ENCODE measurements around the gene TMEM161A. TPM values are rescaled to one million over a fixed set of nuclear protein-coding genes. Genes with fewer than 3 reads are reported as not detected.
"Not testable (repeated sequence)": the region's sequence is repeated elsewhere in the genome, so short reads cannot be mapped to it uniquely, and the experiment has no call there.

Gene TMEM161A
- total RNA-seq, 1 experiment from 2014 or later, result 60.2 TPM

- in situ Hi-C loops (cut with HindIII; ENCODE audit: low sequenced_read_pairs), result no loop called here
- DNase-seq (ENCODE audit: low spot score), result no peak
Observed at GRCh38 chr19:19133985-19134384, 4.3 kb downstream of the TMEM161A start.

DNA sequence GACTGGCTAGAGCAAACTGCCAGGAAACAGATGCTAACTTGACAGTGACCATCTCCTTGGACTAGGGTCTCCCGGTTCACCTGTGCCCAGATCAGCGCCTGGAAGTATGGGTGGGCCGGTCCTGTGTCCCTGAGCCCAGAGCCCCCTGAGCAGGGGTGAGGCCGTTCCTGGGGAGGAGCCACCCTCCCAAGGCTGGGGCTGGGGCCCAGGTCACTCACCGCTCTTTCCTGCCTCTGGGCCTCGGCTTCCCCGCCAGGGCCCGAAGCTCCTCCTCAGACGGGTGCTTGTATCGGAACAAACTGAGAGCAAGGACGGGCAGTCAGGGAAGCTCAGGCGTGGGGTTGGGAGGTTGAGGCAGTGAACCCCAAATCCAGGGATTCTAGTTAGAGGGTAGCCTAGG, 5.4 kb downstream of the TMEM161A start:
- in situ Hi-C loops (cut with HindIII; ENCODE audit: low sequenced_read_pairs), result no loop called here
- no peak for DNase-seq (ENCODE audit: low spot score)

DNA sequence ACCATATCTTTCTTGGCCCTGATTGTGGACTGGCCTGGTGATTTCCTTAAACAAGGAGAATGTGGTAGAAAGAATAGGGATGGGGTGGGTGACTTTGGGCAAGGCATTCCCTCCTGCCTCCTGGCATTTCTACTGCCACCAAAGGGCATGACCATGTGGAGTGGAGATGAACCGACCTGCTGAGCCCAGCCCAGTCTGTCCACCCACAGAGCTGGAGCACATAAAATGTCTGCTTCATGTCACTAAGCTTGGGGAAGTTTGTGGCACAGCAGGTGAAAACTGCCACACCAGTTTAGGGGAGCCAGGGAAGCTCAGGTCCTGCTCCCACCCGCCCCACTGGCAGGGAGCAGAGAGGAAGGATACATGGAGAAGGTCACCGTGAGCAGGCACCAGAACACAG, 6.3 kb downstream of the TMEM161A start:
- in situ Hi-C loops (cut with HindIII; ENCODE audit: low sequenced_read_pairs), result no loop called here

DNA sequence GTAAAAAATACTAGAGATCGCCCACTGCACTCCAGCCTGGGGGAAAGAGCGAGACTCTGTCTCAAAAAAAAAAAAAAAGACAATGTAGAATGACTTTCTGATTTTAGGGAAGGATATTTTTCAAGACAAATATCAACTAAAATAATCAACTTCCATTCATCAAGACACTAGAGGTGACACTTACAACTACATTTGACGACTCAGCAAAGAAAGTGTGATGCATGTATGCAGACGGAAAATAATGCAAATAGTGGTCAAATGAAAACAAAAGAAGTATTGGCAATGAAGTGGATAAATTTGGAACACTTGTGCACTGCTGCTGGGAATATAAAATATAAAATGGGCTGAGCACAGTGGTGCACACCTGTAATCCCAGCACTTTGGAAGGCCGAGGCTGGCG, 12.2 kb downstream of the TMEM161A start:
- in situ Hi-C loops (cut with HindIII; ENCODE audit: low sequenced_read_pairs), result no loop called here
- DNase-seq (ENCODE audit: low spot score), result no peak

More for the DNA sequence above, 6.3 kb downstream of the TMEM161A start:
- DNase-seq (ENCODE audit: low spot score), result no peak

DNA sequence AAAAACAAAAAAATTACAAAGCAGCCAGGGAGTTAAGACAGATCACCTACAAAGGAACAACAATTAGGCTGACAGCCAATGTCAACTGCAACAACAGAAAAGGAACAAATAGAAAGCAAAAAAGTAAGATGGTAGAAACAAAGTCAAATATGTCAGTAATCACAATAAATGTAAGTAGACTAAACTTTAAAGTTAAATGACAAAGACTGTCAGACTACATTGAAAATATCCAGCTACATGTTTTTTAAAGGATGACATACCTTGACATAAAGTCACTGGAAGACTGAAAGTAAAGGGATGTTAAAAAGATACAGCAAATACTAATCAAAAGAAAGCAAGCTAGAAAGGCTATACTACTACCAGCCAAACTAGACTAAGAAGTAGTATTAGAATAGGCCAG, 14.9 kb downstream of the TMEM161A start:
- in situ Hi-C loops (cut with HindIII; ENCODE audit: low sequenced_read_pairs), result no loop called here
- no peak for DNase-seq (ENCODE audit: low spot score)

GRCh38 chr19:19122902-19123301, 15.4 kb downstream of the TMEM161A start:
- in situ Hi-C loops (cut with HindIII; ENCODE audit: low sequenced_read_pairs), result no loop called here
- no peak for DNase-seq (ENCODE audit: low spot score)

GRCh38 chr19:19121371-19121770, 16.9 kb downstream of the TMEM161A start:
- in situ Hi-C loops (cut with HindIII; ENCODE audit: low sequenced_read_pairs), result no loop called here
- no peak for DNase-seq (ENCODE audit: low spot score)

- in situ Hi-C loops (cut with HindIII; ENCODE audit: low sequenced_read_pairs), result no loop called here
- DNase-seq (ENCODE audit: low spot score), result no peak
Observed at GRCh38 chr19:19120308-19121231, 17.7 kb downstream of the TMEM161A start.

- no peak for DNase-seq (ENCODE audit: low spot score)
- in situ Hi-C loops (cut with HindIII; ENCODE audit: low sequenced_read_pairs), result no loop called here
Observed at GRCh38 chr19:19119325-19120237, 18.7 kb downstream of the TMEM161A start.

GRCh38 chr19:19115954-19116353, 22.3 kb downstream of the TMEM161A start:
- in situ Hi-C loops (cut with HindIII; ENCODE audit: low sequenced_read_pairs), result no loop called here
- no peak for DNase-seq (ENCODE audit: low spot score)

DNA sequence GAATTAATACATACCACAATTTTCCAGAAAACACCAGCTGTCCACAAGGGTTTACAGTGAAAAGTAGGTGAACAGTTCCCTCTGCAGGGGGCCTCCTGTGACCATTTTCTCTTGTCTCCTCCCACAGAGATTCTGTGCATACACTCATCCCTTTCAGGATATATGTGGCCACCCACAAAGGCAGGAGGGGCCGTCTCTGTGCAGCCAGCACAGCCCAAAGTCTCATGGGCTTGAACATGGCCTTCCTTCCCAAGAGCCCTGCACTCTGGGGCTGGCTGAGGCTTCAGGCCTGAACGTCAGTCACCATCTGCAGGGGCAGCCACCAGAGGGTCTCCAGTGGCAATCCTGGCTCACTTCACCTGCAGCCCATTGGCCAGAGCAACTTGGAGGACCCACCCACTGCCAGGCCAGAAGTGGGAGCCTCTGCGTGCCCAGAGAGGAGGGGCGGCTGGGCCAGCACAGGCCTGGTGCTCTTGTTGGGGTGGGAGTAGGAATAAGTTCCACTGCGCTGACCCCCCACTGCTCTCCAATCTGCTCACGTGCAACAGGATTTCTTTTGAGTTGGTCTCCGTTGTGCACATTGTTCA, 25.1 kb downstream of the TMEM161A start:
- in situ Hi-C loops (cut with HindIII; ENCODE audit: low sequenced_read_pairs), result no loop called here
- DNase-seq (ENCODE audit: low spot score), result peak; percentile 17

GRCh38 chr19:19111967-19112580, 26.2 kb downstream of the TMEM161A start:
- DNase-seq (ENCODE audit: low spot score), result no peak
- in situ Hi-C loops (cut with HindIII; ENCODE audit: low sequenced_read_pairs), result no loop called here

GRCh38 chr19:19111136-19111835, 27.0 kb downstream of the TMEM161A start:
- no peak for DNase-seq (ENCODE audit: low spot score)
- in situ Hi-C loops (cut with HindIII; ENCODE audit: low sequenced_read_pairs), result no loop called here

DNA sequence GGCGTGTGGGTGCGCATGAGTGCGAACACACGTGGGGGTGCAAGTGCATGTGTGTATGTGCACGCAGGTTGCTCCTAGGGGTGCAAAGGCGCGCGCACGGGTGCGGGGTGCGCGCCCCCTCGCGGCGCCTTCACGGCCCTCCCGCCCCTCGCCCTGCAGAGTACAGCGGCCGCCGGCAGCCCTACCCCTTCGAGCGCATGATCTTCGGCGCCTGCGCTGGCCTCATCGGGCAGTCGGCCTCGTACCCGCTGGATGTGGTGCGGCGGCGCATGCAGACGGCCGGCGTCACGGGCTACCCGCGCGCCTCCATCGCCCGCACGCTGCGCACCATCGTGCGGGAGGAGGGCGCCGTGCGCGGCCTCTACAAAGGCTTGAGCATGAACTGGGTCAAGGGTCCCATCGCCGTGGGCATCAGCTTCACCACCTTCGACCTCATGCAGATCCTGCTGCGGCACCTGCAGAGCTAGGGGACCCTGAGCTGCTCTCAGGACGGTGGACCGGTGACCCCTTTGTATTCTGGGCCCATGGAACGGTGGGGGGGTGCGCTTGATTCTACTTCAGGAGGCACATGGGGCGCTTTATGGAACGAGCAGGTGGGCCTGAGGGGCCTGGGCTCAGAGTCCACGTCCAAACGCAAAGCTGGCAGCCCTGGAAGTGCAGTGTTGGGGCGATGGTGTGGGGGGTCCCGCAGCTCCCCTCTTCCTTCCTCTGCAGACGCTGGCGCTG, 27.7 kb downstream of the TMEM161A start:
- in situ Hi-C loops (cut with HindIII; ENCODE audit: low sequenced_read_pairs), result no loop called here

DNA sequence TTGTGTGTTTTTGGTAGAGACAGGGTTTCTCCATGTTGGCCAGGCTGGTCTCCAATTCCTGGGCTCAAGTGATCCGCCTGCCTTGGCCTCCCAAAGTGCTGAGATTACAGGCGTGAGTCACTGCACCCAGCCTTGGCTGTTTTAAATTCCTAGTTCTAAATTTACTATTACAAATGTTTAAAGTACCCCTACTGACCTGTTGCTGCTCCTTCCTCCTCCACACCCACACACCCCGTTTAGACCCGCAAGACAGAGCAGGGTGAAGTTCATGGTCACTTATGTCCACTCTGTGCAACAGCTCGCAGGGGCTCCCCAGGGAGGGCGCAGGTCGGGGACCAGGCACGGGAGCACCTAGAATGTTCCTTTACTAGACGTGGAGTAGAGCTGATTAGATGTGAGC, 28.7 kb downstream of the TMEM161A start:
- in situ Hi-C loops (cut with HindIII; ENCODE audit: low sequenced_read_pairs), result no loop called here

More for the DNA sequence above, 27.7 kb downstream of the TMEM161A start:
- DNase-seq (ENCODE audit: low spot score), result peak; percentile 41

DNA sequence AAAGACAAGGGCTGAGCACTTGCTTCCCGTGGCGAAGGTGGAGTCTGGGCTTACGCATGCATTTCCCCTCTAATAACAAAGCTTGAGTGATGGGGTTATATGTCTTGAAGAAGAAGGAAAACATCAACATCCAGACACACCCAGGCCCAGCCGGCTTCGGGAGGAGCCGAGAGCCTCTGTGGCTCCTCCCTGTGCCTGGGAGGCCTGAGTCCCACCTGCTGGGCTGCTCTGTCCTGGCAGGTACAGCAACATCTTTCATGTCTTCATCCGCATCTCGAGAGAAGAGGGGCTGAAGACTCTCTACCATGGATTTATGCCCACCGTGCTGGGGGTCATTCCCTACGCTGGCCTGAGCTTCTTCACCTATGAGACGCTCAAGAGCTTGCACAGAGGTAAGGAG, 30.6 kb downstream of the TMEM161A start:
- no peak for DNase-seq (ENCODE audit: low spot score)
- in situ Hi-C loops (cut with HindIII; ENCODE audit: low sequenced_read_pairs), result no loop called here

More for the DNA sequence above, 28.7 kb downstream of the TMEM161A start:
- DNase-seq (ENCODE audit: low spot score), result no peak

DNA sequence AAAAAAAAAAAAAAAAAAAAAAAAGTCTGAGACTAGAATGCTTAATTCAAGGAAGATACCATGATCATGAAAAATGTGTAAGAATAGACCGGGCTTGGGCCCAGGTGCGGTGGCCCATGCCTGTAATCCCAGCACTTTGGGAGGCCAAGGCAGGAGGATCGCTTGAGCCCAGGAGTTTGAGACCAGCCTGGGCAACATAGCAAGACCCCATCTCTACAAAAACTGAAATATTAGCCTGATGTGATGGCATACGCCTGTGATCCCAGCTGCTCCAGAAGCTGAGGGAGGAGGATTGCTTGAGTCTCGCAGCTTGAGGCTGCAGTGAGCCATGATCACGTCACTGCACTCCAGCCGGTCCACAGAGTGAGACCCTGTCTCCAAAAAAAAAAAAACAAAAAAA, 31.3 kb downstream of the TMEM161A start:
- in situ Hi-C loops (cut with HindIII; ENCODE audit: low sequenced_read_pairs); DNase-seq (ENCODE audit: low spot score): not testable (repeated sequence)

GRCh38 chr19:19106056-19106551, 32.2 kb downstream of the TMEM161A start:
- DNase-seq (ENCODE audit: low spot score), result no peak
- in situ Hi-C loops (cut with HindIII; ENCODE audit: low sequenced_read_pairs), result no loop called here
